CD4-positive, alpha-beta T cell treated with Interleukin-4 for 4 hours (primary cell): ENCODE data around the gene PHKB.
A peak's percentile ranks its signal among the peaks of the same experiment; 100 is the strongest.
"Not testable (repeated sequence)": the region's sequence is repeated elsewhere in the genome, so short reads cannot be mapped to it uniquely, and the experiment has no call there.

ENCODE experiments used
- DNase-seq: peaks from one replicate; pipeline ENCODE4 v3.0.0-alpha.2; 2020

Gene PHKB

GRCh38 chr16:47519037-47519436 is 57.9 kb downstream of the PHKB start:
- no peak for DNase-seq

DNA sequence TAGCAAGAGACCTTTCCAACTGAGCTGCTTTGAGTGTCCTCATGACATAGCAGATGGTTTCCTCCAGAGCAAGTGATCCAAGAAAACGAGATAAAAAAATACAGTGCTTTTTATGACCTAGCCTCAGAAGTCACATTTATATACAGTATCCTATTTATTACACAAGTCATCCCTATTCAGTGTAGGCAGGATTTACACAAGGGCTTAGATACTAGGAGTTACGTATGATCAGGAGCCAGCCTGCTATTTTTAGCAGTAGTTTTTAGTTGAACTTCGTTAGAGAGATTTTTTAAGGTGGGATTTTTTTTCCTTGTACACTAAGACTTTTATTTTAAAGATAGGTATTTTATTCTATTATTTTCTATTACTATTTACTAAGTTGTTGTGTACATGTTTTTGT is 58.4 kb downstream of the PHKB start:
- no peak for DNase-seq

DNA sequence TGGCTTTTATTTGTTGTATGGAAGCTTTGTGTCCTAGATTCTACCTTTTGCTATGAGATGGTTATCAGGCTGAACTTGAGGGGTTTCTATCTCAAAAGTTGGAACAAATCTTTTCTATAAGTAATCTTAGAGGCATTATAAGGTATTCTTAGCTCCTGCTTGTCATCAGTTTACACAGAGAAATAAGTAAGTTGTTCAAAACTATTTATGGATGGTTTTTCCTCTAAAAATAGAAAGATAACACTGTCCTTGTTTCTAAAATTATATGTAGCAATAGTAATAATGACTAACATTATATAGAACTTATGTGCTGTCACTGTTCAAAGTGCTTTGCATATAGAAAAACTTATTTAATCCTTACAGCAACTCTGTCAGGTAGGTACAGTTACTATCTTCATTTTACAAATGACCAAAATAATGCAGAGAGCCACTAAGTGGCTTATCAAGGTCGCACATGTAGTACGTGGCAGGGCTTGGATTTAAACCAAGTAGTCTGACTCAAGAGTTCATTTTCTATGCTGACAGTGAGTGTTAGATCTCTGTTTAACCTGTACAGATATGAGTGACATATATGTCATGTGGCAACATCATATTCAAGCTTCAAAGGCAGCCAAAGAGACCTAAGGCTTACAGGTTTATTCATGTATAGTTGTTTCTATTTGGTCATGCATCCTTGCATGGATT is 59.0 kb downstream of the PHKB start:
- DNase-seq = no peak

GRCh38 chr16:47523342-47524006 is 62.3 kb downstream of the PHKB start:
- peak; percentile 12 for DNase-seq

- DNase-seq = no peak
Observed at GRCh38 chr16:47524007-47524405, 62.9 kb downstream of the PHKB start.

GRCh38 chr16:47528431-47528830 is 67.3 kb downstream of the PHKB start:
- DNase-seq = no peak

DNA sequence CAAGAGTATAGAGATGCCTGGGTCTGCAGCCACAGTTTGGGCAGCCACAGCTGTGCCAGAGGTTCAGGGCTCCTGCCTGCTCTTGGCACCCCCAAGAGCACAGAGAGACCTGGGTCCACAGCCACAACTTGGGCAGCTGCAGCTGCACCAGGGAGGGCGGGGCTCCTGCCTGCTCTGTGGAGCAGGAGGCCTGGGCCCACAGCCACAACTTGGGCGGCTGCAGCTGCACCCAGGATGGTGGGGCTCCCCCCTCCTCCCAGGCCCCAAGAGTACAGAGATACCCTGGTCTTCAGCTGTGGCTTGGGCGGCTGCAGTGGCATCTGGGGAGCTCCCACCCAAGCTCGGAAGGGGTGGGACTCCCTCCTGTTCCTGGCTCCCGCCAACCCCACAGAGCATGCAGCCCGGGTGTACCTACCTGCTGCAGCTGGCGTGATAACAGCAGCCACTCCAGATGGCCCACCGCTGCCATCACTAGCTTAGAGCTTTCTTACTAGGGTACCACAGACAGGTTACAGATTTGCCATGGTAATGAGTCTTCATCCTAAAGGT is 72.7 kb downstream of the PHKB start:
- no peak for DNase-seq

DNA sequence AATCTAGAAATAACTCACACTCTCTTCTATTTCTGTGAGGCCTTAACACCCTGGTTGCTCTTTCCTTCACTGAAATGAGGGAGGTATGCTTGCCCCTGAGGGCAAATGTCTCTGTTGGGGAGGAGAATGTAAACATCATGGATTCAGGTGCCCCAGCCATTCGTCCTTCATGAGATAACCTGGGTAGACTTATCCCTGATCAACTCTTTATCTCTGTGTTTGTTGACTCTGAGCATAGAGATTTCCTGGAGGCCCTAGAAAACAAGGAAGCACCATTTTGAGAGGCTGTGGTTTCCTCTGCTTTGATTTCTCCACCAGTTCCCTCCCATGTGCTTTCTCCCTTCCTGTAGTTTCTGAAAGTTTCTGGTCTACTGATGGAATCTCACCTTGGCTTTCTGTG is 77.3 kb downstream of the PHKB start:
- no peak for DNase-seq

DNA sequence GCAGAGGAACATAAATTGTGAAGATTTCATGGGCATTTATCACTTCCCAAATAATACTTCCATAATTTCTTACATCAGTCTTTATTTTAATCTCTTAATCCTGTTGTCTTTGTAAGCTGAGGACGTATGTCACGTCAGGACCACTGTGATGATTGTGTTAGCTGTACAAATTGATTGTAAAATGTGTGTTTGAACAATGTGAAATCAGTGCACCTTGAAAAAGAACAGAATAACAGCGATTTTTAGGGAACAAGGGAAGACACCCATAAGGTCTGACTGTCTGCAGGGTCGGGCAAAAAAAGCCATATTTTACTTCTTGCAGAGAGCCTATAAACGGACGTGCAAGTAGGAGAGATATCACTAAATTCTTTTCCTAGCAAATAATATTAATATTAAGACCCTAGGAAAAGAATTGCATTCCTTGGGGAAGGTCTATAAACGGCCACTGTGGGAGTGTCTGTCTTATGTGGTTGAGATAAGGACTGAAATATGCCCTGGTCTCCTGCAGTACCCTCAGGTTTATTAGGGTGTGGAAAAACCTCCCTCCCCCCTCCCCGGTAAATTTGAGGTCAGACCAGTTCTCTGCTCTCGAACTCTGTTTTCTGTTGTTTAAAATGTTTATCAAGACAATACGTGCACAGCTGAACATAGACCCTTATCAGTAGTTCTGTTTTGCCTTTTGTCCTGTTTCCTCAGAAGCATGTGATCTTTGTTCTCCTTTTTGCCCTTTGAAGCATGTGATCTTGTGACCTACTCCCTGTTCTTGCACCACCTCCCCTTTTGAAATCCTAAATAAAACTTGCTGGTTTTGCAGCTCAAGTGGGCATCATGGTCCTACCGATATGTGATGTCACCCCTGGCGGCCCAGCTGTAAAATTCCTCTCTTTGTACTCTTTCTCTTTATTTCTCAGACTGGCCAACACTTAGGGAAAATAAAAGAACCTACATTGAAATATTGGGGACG is 78.9 kb downstream of the PHKB start:
- DNase-seq = not testable (repeated sequence)

DNA sequence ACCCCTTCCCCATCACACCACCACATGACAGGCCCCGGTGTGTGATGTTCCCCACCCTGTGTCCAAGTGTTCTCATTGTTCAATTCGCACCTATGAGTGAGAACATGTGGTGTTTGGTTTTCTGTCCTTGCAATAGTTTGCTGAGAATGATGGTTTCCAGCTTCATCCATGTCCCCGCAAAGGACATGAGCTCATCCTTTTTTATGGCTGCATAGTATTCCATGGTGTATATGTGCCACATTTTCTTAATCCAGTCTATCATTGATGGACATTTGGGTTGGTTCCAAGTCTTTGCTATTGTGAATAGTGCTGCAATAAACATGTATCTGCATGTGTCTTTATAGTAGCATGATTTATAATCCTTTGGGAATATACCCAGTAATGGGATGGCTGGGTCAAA is 80.0 kb downstream of the PHKB start:
- not testable (repeated sequence) for DNase-seq

DNA sequence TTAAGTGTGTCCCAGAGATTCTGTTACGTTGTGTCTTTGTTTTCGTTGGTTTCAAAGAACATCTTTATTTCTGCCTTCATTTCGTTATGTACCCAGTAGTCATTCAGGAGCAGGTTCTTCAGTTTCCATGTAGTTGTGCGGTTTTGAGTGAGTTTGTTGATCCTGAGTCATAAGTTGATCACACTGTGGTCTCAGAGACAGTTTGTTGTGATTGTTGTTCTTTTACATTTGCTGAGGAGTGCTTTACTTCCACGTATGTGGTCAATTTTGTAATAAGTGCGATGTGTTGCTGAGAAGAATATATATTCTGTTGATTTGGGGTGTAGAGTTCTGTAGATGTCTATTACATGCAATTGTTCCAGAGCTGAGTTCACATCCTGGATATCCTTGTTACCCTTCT is 83.1 kb downstream of the PHKB start:
- DNase-seq = not testable (repeated sequence)

DNA sequence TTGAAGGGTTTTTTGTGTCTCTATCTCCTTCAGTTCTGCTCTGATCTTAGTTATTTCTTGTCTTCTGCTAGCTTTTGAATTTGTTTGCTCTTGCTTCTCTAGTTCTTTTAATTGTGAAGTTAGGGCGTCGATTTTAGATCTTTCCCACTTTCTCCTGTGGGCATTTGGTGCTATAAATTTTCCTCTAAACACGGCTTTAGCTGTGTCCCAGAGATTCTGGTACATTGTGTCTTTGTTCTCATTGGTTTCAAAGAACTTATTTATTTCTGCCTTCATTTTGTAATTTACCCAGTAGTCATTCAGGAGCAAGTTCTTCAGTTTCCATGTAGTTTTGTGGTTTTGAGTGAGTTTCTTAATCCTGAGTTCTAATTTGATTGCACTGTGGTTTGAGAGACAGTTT is 90.1 kb downstream of the PHKB start:
- not testable (repeated sequence) for DNase-seq

DNA sequence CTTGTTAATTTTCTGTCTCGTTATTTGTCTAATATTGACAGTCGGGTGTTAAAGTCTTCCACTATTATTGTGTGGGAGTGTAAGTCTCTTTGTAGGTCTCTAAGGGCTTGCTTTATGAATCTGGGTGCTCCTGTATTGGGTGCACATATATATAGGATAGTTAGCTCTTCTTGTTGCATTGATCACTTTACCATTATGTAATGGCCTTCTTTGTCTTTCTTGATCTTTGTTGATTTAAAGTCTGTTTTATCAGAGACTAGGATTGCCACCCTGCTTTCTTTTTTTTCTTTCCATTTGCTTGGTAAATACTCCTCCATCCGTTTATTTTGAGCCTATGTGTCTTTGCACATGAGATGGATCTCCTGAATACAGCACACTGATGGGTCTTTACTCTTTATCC is 90.6 kb downstream of the PHKB start:
- DNase-seq = not testable (repeated sequence)

DNA sequence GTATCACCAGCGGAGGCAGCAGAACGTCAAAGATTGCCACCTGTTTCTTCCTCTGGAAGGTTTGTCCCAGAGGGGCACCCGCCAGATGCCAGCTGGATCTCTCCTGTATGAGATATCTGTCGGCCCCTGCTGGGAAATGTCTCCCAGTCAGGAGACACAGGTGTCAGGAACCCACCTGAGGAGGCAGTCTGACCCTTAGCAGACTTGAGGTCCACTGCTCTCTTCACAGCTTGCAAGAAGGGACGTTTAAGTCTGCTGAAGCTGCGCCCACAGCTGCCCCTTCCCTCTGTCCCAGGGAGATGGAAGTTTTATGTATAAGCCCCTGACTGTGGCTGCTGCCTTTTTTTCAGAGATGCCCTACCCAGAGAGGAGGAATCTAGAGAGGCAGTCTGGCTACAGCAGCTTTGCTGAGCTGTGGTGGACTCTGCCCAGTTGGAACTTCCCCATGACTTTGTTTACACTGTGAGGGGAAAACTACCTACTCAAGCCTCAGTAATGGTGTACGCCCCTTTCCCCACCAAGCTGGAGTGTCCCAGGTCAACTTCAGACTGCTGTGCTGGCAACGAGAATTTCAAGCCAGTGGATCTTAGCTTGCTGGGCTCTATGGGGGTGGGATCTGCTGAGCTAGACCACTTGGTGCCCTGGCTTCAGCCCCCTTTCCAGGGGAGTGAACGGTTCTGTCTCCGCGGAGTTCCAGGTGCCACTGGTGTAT is 92.9 kb downstream of the PHKB start:
- no peak for DNase-seq

DNA sequence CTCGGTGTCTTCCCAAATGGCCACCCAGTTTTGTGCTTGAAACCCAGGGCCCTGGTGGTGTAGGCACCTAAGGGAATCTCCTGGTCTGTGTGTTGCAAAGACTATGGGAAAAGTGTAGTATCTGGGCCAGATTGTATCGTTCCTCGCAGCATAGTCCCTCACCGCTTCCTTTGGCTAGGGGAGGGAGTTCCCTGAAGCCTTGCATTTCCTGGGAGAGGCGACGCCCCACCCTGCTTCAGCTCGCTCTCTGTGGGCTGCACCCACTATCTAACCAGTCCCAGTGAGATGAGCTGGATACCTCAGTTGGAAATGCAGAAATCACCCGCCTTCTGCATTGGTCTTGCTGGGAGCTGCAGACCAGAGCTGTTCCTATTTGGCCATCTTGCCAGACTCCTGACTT is 93.5 kb downstream of the PHKB start:
- DNase-seq = not testable (repeated sequence)

DNA sequence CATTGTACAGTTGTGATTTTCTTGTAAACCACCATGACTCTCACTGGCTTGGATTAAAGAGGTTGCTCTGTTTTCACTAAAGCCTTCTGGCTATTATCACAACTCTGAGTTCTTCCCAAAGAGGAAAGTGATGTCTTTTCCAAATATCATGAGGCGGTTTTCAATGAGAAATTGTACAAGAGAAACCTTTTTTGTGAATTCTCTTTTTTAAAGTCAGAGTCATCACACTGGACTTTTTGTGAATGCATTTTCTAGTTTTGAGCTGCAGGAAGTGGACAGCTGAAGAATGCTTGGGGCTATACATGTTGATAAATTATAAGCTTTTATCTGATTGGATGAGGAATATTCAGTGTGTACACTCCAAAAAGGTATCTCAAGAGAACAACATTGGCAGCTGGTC is 100.2 kb downstream of the PHKB start:
- DNase-seq = no peak

DNA sequence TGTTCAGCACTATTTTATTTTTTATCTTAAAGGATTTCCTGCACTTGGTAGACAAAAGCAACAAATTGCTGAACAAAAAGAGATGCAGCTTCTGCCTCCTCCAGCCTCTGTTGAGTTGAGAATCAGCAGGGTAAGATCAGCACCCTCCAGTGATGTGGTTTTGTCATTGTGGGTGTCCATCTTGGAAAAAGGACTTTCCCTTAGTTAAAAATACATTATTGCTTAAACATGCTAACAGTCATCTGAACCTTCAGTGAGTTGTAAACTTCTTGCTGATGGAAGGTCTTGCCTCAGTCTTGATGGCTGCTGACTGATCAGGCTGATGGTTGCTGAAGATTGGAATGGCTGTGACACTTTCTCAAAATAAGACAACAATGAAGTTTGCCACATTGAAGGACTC is 101.2 kb downstream of the PHKB start:
- no peak for DNase-seq

GRCh38 chr16:47565454-47565853 is 104.3 kb downstream of the PHKB start:
- peak; percentile 39 for DNase-seq

GRCh38 chr16:47567321-47567720 is 106.2 kb downstream of the PHKB start:
- DNase-seq = no peak

GRCh38 chr16:47568351-47568750 is 107.2 kb downstream of the PHKB start:
- peak; percentile 39 for DNase-seq

DNA sequence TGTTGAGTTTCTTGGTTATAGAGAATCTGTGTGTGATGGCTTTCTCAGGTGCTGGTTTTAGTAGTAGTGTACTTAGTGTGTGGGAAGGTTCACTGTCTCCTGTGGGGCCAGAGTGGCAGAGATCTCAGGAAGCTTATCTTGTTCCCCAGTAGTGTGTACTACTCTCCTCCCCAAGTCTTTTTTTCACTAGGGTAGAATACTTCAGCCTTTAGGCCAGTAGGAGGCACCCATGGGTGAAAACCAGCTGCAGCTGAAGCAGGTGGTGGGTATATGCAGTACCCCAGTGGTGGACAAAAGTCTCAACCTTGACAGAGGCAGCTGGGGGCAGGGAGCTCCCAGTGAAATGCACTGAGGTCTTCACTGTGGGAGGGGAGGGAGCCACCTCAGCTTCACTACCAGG is 109.9 kb downstream of the PHKB start:
- no peak for DNase-seq

DNA sequence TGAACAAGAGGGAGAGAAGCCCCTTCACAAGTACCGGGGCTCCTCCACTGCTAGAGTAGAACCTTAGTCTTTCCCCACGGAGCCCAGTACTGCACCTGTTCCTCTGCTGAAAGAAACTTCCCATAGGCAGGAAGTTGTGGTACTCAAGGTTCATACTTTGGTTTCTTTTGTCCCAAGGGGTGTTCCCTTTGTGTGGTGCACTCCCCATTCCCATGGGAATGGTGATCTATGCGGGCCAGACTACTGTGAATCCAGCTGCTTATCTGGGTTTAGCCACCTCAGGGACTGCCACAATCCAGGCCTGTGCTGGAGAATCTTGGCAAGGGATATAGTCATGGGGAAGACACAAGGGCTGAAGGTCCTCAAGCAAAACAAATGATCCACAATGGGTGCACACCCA is 110.6 kb downstream of the PHKB start:
- DNase-seq = no peak
